HG03558 (cell line): Measurements from ENCODE around the gene PHKG2.

Experiments used
- ATAC-seq: cut with Tn5 transposase; IDR thresholded peaks from one replicate; pipeline ENCODE4 v1.9.1; 2021; ENCODE audit warnings: moderate number of reproducible peaks; ENCODE audit not compliant: unreplicated experiment; ENCODE audit errors: extremely low read depth

PHKG2 gene

GRCh38 chr16:30753596-30753995 is 5.4 kb downstream of the PHKG2 start:
- ATAC-seq: no peak

GRCh38 chr16:30755955-30756780 is 7.9 kb downstream of the PHKG2 start:
- no peak for ATAC-seq

GRCh38 chr16:30756781-30757100 is 8.5 kb downstream of the PHKG2 start:
- ATAC-seq: no peak

GRCh38 chr16:30757316-30757715 is 9.1 kb downstream of the PHKG2 start:
- ATAC-seq: no peak

GRCh38 chr16:30758988-30759491 is 10.8 kb downstream of the PHKG2 start:
- ATAC-seq: no peak

GRCh38 chr16:30760001-30760559 is 11.9 kb downstream of the PHKG2 start:
- no peak for ATAC-seq

GRCh38 chr16:30760577-30761426 is 12.6 kb downstream of the PHKG2 start:
- ATAC-seq: no peak

- ATAC-seq: no peak
Observed at GRCh38 chr16:30761427-30761927, 13.3 kb downstream of the PHKG2 start.

GRCh38 chr16:30761928-30762902 is 14.0 kb downstream of the PHKG2 start, which contains the start of the genes CFAP119 and RNF40:
Gene CFAP119 (minus strand): TSS chr16:30762062. CDS start chr16:30761748, 314 bp downstream.
Gene RNF40 (plus strand): TSS chr16:30762322. CDS start chr16:30762546, 224 bp downstream.
- ATAC-seq: peak; percentile 82

- no peak for ATAC-seq
Observed at GRCh38 chr16:30762991-30763725, 14.9 kb downstream of the PHKG2 start.

- no peak for ATAC-seq
Observed at GRCh38 chr16:30764086-30764485, 15.9 kb downstream of the PHKG2 start.

GRCh38 chr16:30764816-30765465 is 16.7 kb downstream of the PHKG2 start:
- ATAC-seq: no peak

GRCh38 chr16:30766206-30766932 is 18.1 kb downstream of the PHKG2 start:
- ATAC-seq: no peak

GRCh38 chr16:30766933-30767284 is 18.7 kb downstream of the PHKG2 start:
- ATAC-seq: no peak

- no peak for ATAC-seq
Observed at GRCh38 chr16:30767767-30768465, 19.7 kb downstream of the PHKG2 start.

- no peak for ATAC-seq
Observed at GRCh38 chr16:30768583-30769181, 20.5 kb downstream of the PHKG2 start.
